Cerebellar cortex (tissue), 1 donor: ENCODE measurements around the gene PDE8B.

ENCODE experiments used
- DNase-seq: peaks from one replicate; pipeline ENCODE4 v3.0.0-alpha.2; 2015; ENCODE audit warnings: low spot score

Gene PDE8B

DNA sequence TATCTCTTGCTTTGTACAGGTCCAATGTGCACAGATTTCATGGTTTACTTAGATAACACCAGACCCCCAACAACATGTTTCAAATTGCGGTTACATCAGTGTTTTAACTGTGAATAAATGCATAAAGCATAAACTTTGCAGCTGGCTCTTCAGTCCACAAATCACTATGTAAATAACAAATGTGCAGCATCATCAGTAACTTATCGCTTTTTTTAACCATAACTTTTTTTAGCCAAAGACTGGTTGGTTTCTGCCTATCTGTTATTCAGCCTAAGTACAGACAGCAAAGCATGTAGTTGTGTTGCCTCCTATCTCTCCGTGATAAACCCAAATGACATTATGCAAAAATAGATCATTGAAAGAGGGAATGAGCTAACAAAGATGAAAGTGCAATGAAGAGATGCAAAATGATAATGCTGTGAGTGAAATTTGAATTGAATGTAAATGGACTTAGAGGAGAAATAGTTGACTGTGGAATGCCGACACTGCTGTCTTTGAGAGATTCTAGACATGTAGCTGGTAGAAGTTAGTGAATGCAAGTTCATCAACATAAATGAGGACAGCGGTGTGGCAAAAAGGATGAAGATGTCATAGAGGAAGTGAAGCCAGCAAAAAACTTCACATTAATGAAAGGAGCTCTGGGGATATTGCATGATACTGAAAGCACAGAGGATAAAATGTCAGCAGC lies 108.8 kb downstream of the PDE8B start:
- DNase-seq = no peak

DNA sequence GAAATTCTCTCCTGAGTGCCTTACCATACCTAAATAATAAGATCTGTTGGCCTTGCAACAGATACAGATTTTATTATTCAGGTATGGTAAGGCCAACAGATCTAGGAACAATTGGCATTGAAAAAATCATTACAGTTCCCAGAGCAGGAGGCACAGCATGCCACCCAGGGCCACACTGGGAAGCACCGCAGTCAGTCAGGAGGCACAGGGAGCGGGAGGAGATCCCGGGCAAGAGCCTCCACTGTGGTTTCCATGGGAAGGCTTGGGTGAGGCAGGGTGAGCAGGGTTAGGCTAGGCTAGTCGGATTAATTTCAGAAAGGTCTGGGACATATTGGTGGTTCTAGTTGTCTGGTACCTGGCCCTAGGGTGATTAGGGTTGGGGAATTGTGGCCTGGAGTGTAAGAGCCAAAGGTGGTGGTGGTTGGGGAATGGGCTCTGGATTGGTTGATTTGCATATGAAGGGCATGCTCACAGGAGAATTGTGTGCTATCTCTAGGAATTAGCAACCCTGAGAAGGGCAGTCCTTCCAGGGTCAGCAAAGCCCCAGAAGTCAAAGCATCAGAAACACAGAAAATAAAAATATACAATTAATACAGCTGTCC lies 111.4 kb downstream of the PDE8B start:
- DNase-seq = no peak

DNA sequence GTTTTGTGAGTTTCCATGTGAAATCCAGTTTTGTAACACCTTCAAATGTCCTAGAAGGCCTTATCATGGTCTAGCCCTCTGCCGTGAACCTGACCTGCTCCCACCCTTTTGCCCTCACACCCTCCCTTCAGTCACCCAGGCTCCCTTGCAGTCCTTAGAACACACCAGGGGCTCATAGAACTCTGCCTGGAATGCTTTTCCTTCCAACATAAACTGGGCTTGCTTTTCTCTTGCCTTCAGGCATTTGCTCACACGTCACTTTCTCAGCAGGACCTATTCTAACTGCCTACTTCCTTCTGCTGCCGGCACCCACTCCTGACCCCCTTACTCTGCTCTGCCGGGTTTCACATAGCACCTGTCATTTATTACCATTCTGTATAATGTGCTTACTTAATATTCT lies 111.9 kb downstream of the PDE8B start:
- DNase-seq = no peak

DNA sequence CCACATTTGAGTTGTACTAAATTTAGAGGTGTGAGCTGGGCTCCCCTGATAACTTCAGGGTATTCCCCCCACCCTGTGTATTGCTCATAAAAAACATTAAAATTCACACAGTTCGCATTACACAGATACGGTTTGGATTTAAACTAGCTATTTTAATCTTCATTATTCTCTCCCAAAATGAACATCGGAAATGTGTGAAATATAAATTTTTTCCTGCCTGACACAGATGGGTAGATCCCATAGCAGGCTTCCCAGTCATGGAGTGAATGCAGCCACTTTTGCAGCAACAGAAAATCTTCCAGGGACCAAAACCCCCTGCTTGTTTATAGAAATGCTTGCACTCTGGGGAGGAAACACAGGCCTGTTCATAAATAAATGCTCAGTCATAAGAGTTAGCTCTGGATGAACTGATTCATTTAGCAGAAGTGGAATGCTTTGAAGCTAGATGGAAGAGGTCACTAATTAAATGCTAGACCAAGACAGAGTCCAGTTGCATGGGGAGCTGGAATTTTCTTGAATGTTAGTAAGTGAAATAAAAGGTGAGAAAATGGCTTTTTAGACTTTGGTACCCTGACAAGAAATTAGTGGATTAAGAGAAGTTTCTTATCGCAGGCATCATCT lies 115.6 kb downstream of the PDE8B start:
- DNase-seq = no peak

DNA sequence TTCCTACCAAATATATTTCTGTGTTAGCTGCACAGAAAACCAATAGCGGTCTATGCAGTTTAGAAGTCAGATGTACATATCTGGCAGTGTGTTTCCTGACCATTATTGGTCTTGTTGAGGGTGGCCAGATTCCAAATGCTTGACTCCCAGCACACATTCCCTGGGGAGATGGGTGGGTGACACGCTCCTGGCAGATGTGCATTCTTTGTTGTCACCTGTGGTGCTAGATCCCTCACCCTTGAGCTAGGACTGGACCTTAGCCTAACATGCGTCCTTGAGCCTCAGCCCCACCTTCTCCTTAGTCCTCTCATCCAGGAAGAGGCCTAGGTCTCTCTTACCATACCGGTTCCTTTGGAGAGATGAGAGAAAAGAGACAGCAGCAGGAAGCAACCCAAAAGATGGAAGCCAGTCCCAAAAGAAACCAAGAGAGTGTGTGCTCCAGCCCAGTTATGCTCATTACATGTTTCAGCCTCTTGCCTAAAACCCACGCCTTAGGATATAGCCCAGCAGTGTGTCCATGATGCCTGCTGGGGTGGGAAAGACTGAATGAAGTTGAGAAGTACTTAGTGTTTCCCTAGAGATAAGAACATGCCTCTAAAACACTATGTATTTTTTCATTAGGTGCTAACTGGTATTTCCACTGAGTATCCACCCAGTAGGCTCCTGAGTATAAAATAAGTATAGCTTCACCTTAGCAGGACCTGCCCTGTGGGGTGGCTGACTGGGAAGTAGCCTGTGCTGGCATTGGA lies 116.7 kb downstream of the PDE8B start:
- DNase-seq = no peak

DNA sequence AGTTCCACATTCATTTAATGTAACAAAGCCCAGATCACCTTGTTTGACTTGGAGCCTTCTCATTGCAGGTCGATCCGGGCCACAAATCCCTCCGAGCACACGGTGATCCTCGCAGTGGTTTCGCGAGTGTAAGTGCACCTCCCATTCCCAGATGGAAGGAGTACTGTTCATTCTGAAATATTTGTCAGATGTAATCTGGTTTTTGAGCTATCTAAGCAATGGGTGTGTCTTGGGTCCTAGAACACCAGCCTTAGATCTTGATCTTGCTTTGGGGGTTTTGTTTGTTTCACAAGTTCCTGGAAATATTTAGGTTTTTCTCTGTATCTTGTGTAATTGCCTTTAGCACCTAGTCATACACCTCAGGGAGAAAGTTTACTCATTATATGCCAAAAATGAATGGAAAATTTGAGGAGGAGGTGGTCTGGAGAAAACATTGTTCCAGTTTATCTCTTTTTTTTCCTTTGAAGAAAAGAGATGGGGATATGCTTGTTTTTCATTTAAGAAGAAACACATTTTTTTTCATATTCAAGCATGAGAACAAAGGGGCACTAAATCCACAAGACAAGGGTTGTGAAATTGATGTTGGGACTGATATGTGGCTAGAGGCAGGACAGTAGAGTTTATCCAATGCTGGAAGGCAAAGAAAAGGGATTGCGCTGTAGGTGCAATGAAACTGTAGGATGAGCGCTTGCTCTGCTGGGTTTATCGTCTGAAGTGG lies 118.6 kb downstream of the PDE8B start:
- DNase-seq = no peak

DNA sequence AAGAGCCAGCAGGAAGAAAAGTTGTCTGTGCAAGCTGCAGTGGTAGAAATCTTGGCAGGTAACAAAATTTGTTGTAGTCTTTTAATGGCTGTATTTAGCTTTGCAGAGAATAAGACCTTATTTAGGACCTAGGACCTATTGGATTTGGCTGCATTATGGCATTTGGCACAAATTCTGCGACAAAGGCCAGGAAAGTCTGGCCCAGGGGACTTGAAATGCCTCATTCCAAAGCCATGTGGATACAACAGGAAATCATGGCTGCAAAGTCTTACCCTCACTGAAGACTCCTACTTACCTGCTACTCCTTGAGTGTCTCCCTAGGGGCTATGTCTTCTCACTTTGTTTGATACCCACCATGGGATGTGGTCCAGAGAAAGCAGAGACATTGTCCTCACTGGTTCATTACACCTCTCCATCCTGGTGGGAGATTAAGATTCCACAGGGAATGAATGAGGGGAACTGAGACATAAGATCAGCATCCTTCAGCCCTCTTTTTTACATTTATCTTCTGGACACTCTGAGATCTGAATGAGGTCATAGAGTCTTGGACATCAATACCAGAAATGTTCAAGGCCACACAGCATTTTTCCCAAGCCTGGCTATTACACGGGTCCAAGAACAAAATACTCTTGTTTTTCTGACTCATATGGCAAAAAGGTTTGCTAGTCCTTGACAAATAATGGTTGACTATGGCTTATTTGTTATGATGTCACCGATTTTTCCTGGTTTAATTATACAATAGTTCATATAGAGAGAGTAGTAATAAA lies 119.4 kb downstream of the PDE8B start:
- no peak for DNase-seq

DNA sequence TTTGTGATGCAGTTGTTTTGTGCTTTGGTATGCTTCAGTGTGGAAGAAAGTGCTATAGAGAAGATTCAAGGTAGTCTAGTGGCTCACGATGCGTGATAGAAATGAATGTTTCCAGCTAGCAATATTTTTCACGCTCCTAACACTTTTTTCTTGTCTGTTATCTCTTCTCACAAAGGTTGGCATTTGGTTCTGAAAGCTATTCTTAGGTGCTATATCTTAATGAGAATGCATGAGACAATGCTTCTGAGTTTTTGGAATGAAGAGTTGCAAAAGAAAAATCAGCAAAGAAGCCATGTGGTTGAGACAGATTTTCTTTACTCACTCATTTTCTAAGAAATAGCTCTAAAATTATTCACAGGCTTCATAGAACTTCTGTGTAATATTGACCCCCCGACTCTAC lies 122.6 kb downstream of the PDE8B start:
- DNase-seq = no peak

DNA sequence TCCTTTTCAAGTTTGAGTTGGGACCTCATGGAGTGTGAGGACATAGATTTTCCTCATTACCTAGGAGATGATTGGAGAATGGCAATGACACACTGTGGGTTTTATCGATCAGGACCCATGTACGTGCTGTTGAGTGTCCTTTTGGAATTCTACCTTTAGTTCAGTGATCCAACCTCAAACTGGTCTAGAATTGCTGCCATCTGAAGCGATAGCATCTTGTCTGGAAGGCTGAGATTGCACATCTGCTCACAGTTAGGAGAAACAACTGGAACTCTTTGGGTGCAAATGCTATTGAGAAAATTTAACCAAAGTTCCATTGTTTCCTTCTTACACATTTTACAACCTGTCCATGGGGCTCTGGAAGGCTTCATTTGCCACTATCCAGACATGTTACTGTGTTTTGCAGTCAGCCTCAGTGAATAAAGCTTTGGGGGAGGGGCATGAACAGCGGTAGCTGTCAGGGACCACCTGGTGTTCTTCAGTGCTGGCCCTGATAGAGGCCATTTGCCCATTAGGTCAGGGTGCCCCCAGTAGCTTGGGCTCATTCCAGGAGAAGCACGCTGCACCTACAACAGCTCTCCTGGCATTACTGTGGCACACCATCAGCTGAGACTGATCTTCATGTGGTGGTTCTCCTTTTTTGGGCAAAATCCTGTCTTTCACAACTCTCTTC lies 123.1 kb downstream of the PDE8B start:
- no peak for DNase-seq

DNA sequence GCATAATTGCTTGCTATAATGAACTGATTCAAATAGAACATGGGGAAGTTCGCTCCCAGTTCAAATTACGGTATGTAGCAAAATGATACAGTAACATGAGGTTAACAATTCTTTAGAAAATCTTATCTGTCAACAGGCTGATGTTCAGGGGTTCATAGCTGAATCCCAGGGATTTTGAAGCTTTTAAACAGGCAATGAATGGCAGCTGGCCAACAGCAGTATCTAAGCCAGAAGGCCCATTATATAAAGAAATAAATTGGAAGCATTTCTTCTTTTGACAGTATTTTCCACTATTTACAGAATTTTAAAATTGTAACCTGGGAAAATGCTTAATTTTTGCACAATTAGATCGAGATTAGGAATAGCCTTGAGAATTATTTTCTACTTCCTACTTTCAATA lies 126.8 kb downstream of the PDE8B start:
- no peak for DNase-seq

DNA sequence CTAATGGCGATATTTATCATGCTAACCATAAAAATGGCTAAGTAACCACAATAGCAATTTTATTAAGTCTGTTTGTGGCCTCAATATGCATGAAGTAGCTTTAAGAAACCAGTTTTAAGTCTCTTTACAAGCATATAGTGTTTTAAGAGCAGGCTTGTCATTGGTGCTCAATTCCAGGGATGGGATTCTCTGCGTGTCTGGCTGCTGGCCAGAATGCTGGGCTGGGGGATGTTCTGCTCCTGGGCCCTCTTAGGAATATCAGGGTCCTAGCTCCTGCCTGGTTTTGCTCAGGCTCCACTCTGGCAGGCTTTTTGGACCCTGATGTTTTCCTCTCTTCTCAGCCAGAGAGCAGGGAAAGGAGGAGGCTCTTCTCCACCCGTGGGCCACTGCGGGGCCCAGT lies 127.2 kb downstream of the PDE8B start:
- no peak for DNase-seq

DNA sequence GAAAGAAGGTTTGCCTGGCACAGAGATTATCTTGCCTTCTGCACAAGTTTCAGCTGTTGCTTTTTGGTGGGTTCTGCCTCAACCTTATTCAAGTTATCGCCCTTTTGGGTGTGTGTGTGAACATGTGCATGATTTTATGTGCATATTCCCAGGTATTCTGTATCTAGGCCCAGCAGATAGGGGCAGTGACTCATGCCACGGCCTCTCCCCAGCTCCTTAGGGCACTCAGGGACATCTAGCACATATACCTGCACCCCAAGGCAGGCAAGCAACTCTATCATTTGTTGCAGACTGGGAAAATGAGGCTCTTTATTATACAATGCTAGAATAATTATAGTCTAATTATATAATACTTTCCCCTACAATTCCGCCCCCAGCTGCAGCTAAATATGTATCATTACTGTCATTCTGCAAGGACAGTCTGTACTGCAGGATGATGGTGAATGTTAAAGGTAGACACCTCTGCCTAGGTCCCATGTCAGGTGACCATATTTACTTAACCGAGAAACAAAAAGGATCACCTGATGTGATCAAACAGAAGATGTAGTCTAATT lies 128.9 kb downstream of the PDE8B start:
- no peak for DNase-seq

DNA sequence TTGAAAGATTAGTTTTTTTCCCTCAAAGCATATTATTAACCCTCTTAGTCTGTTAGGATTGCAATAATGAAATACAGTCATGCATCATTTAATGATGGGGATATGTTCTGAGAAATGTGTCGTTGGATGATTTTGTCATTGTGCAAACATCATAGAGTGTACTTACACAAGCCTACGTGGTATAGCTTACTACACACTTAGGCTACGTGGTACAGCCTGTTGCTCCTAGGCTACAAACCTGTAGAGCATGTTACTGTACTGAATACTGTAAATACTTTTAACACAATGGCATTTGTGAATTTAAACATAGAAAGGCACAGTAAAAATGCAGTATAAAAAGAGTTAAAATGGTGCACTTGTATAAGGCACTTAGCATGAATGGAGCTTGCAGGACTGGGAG lies 132.7 kb downstream of the PDE8B start:
- DNase-seq = no peak

DNA sequence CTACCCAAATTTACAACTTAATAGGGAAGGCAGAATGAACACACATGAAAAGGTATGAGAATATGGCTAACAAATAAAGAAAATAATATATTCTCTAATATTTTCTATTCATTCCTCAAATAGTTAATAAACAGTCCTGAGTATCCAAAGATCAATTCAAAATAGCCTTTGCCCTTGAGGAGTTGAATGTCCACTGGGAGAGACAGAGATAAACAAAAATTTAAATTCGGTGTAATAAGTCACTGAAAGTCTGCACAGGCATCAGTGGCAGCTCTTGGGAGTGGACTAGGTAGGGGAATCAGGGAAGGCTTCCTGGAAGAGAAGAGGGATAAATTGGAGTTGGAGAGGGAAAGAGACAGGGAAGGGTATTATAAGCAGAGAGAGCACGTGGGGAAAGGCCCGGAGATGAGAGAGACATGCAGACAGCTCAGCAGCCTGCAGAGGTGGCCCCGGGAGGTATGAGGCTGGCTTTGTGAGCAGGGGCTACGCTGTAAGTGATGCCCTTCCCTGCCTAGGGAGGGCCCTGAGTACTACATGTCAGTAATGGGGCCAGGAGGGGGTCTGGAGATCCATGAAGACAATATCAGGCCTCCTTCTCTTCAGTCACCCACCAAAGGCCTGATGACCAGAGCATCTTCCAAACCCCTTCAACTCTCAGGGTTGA lies 137.1 kb downstream of the PDE8B start:
- DNase-seq = no peak

DNA sequence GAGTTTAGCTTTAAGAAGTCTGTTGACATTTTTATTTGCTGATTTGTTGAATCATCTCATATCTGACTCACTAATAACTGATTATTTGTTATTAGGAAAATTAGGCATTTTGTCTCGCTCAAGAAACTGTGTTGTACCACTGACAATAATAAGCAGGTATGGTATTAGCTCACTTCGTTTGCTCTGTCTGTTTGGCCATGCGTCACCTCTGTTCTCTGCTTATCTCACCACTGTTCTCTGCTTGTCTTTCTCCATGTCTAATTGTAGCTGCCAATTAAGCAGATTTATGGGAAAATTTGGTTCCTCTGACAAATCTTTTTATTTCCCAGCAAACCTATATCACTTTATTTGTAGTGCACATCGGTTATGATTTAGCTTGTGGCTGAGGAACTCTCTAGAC lies 142.8 kb downstream of the PDE8B start:
- DNase-seq = no peak

DNA sequence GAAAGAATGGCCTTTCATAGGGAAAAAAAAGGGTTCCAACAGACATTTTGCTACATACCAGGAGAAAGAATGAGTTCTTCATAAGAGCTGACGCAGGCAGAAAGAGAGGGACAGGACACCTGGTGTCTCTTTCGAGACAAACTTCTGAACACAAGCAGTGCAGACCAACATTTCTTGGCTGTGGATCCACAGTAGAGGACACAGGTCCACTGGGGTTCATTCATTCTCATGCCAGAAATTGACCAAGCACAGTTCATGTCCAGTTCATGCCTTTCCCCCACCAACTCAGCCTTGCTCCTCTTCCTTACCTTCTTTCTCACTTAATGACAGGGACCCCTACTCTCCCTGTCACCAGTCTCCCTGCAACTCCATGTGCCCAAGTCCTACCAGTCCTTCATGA lies 144.0 kb downstream of the PDE8B start:
- no peak for DNase-seq

DNA sequence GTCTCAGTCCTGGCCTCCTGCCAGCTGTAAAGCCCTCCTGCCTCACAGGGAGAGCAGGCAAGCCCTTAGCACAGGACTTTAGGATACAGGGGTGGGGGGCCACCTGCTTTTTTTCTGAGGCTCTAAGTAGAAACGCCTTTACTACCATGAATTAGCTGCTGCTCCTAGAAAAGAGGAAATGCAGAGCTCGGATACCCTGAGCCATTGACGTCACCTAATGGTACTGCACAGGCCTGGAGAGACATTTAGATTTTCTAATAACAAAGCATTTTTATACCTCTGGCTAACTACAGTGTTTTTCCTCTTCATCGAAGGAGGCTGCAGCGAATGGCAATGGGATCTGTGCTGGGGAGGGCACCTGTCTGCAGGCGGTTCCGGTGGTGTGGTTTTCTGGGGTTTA lies 144.6 kb downstream of the PDE8B start:
- no peak for DNase-seq

DNA sequence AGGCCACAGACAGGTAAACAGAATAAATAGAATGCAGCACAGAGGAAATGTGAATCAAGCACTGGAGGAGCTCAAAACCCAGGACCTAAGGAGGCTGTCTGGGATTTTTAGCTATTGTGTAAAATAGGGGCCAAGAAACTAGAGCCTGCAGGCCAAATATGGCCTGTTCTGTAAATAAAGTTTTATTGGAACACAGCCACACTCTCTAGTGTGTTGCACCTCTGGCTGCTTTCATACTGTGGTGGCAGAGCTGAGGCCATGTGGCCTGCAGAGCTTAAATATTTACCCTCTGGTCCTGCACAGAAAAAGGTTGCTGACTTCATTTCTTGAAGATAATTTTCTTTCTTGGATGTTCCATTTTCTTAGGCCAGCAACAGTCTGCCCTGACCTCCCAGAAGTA lies 145.3 kb downstream of the PDE8B start:
- DNase-seq = no peak

DNA sequence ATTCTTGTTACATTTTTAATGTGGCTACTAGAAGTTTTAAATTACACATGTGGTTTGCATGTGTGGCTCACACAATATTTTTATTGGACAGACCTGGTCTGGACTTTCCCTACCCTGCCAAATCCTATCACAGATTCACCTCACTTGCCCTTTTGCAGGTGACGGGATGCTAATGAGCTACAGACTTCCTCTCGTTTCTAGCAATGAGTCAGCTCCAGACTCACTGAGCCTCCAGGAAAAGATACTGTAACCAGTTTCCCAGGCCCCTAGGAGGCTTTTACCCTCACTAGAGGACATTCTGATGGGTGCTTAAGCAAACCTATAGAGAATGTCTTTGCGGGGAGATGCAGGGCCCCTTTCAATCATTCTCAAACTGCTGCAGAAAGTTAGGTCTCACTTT lies 146.3 kb downstream of the PDE8B start:
- DNase-seq = no peak
